BJ (cell line): ENCODE results near the gene TUBGCP6. TPM values are rescaled to one million over a fixed set of nuclear protein-coding genes. Genes with fewer than 3 reads are reported as not detected.

ENCODE experiments used
- CTCF ChIA-PET: fragments of 350-600 bp; formaldehyde crosslinking; extraction: SDS; loops from one replicate; lab custom pipeline; 2021; ENCODE audit warnings: antibody characterized with exemption, inconsistent platforms; lab: Yijun Ruan, JAX
- POLR2A ChIA-PET: fragments of 300-600 bp; sonication (Branson Sonifier 250); formaldehyde crosslinking; extraction: SDS; loops from one replicate; lab custom pipeline; 2021; ENCODE audit warnings: antibody characterized with exemption; lab: Charles Lee
- DNase-seq: peaks from one replicate; pipeline ENCODE4 v3.0.0-alpha.2; 2011; ENCODE audit warnings: low read depth
- H3K27me3 ChIP-seq: 2 replicates; pipeline ENCODE4 v1.6.0; 2011; ENCODE audit warnings: low read length; ENCODE audit not compliant: control insufficient read depth, insufficient read depth
- H3K36me3 ChIP-seq: 2 replicates; pipeline ENCODE4 v1.5.1; 2011; ENCODE audit warnings: low read length; ENCODE audit not compliant: control insufficient read depth, insufficient read depth
- H3K4me3 ChIP-seq: 2 replicates; pipeline ENCODE4 v1.5.1; 2011; ENCODE audit warnings: low read depth, mild to moderate bottlenecking, control low read depth, low read length
- polyA plus RNA-seq: library from polyadenylated mRNA; depleted of rRNA; stranded (reverse); fragments of >200 nt; gene quantifications from 2 replicates; pipeline ENCODE4 v1.2.3, GENCODE V29; 2011
- TF ChIP-seq, protein P1 (sequence below): IDR thresholded peaks from 2 replicates; pipeline ENCODE4 v1.5.1; 2011; ENCODE audit warnings: low read depth, mild to moderate bottlenecking, control low read depth, inconsistent platforms, low read length, moderate library complexity; ENCODE audit not compliant: insufficient read depth

The TUBGCP6 gene
- polyA plus RNA-seq, 1 experiment = 17.5 TPM

DNA sequence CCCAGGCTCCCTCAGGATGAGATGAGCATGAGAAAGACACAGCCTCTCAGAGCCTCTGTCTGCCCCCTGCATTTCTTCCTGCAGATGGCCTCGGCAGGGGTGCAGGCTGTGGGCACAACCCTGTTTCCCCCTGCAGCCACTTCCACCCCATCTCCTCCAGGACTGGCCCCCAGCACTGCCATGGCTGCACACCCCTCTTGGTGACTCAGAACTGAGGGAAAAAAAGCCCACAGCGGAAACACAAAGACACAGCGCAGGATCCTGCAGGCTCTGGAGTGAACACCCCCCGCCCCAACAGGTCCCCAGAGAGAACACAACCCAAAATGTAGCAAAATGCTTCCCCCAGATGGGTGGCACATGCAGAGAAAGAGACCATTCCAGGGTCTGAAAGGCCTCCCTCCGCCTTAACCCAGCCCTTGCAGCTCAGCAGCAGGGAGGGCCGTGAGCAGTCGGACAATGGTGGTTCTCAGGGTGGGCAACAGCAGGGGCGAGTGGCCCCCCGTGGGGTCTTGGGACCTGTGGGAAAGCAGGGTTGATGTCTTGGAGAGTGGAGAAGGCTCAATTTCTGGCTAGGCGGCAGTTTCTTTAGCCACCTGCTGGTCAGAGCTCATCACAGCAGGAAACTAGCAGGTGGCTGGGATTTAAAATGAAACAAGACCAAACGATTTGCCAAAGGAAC lies 8.0 kb downstream of the TUBGCP6 start:
- TF ChIP-seq, protein P1, sequence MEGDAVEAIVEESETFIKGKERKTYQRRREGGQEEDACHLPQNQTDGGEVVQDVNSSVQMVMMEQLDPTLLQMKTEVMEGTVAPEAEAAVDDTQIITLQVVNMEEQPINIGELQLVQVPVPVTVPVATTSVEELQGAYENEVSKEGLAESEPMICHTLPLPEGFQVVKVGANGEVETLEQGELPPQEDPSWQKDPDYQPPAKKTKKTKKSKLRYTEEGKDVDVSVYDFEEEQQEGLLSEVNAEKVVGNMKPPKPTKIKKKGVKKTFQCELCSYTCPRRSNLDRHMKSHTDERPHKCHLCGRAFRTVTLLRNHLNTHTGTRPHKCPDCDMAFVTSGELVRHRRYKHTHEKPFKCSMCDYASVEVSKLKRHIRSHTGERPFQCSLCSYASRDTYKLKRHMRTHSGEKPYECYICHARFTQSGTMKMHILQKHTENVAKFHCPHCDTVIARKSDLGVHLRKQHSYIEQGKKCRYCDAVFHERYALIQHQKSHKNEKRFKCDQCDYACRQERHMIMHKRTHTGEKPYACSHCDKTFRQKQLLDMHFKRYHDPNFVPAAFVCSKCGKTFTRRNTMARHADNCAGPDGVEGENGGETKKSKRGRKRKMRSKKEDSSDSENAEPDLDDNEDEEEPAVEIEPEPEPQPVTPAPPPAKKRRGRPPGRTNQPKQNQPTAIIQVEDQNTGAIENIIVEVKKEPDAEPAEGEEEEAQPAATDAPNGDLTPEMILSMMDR = peak; percentile 54
- Histone ChIP-seq H3K4me3 (no peak overlapping the region), H3K36me3 (peaks cover 21% of the 10 kb centered on the region), H3K27me3 (no peaks in the 10 kb centered on the region)
- DNase-seq = no peak
- POLR2A ChIA-PET = no interaction called here
- CTCF ChIA-PET = interaction anchor here (0.8 to 1.7 kb wide), 8 partner anchors 9 to 132 kb away, joined by 3 to 9 read pairs (median 4); no protein-coding TSS in a partner anchor

DNA sequence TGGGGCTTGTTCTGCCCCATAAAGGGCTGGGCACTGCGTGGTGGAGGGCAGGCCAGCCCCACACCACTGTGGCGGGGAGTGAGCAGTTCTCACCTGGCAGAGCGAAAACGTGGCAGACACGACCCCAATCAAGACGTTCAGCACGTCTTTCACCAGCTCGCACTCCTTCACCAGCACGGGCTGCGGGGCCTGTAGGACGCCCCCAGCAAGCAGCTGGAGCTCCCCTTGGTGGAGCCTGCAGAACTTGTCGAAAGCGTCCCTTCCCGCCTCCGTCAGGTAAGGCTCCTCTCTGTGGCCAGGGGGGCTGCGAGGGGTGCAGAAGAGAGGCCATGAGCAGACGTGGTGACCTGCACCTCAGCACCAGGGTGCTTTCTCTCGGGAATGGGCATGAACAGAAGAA lies 11.6 kb downstream of the TUBGCP6 start:
- no peak for DNase-seq
- CTCF ChIA-PET = interaction anchor here (1.3 to 3.3 kb wide), 3 partner anchors 8 to 109 kb away, joined by 3 to 26 read pairs (median 6); no protein-coding TSS in a partner anchor
- H3K36me3 ChIP-seq = peaks cover 14% of the 10 kb centered on the region
- POLR2A ChIA-PET = no interaction called here
- TF ChIP-seq, protein P1 = no peak
- H3K27me3 ChIP-seq = no peaks in the 10 kb centered on the region
- no peak overlapping the region for H3K4me3 ChIP-seq

DNA sequence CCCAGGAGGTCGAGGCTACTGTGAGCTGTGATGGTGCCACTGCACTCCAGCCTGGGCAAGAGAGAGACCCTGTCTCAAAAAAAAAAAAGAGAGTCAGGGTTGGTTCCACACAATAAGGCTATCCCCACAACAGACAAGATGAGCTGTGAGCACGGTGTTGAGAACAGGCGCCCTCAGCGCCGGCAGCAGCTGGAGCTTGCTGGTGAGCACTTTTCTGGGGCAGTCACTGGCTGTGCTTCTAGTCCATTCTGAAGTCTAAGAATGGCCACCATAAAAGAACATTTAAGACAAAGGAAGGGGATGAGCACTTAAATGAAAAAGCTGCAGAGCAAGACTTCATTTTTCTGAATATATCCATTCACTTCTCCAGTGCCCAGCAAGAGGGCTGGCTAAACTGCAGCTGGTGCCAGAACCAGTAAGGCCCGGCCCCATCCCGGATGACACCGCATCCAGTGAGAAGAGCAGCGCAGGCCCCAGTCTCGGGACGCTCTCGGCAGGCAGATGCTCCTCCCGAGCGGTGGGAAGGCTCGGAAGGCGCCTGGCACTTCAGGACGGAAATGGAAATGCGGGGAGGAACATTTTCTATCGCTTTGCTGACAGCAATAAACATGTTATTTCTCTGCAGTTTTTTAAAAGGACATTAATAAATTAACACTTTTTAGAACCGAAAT lies 12.2 kb downstream of the TUBGCP6 start:
- TF ChIP-seq, protein P1 = no peak
- Histone ChIP-seq H3K27me3 (no peaks in the 10 kb centered on the region), H3K36me3 (peaks cover 14% of the 10 kb centered on the region), H3K4me3 (no peak overlapping the region)
- CTCF ChIA-PET = interaction anchor here (0.8 to 3.3 kb wide), 4 partner anchors 9 to 264 kb away, joined by 3 to 26 read pairs (median 5); no protein-coding TSS in a partner anchor
- POLR2A ChIA-PET = interaction anchor here (0.6 kb wide), 1 partner anchor 11 kb away, joined by 4 read pairs; no protein-coding TSS in a partner anchor
- DNase-seq = no peak

DNA sequence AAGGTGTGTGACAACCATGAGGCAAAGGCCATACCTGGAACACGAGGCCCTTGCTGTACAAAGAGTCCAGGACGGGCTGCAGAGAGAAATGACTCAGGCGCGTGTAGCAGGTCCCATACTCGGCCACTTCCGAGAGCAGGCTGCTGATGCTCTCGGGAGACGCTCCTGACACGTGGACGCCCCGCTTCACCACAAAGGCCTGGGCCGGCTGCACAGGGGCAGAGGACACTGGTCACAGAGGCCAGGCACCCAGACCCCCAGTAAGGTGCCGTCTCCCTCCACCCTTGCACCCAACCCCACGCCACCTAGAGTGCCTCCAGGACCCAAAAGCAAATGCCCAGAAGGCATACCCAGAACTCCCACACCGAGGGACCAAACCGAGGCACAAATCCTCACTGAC lies 15.5 kb downstream of the TUBGCP6 start:
- ChIA-PET CTCF (interaction anchor here (1.1 to 1.4 kb wide), 2 partner anchors 10 to 12 kb away, joined by 4 to 5 read pairs; no protein-coding TSS in a partner anchor), POLR2A (no interaction called here)
- no peak for DNase-seq
- peaks cover 17% of the 10 kb centered on the region for H3K36me3 ChIP-seq
- no peak overlapping the region for H3K4me3 ChIP-seq
- H3K27me3 ChIP-seq = no peaks in the 10 kb centered on the region
- TF ChIP-seq, protein P1 = no peak

DNA sequence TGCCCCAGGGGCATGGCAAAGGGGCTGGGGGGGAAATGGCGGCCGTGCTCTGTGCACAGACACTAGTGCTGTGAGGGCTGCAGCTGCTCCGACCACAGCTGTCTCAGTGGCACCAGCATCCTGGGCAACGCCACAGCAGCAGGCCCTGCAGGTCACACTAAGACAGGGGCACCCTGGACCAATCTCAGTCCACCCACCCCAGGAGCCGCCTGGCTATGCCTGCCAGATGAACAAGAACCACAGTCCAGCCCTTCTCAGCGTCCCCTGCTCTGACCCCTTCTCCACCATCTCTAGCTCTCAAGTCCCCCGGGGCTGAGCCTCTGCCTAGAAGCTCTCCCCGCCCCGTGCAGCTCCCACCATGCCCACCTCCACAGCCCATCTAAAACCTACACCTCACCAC lies 16.5 kb downstream of the TUBGCP6 start:
- TF ChIP-seq, protein P1 = no peak
- Histone ChIP-seq H3K36me3 (peaks cover 24% of the 10 kb centered on the region), H3K27me3 (no peaks in the 10 kb centered on the region), H3K4me3 (no peak overlapping the region)
- no peak for DNase-seq
- POLR2A ChIA-PET = no interaction called here
- CTCF ChIA-PET = interaction anchor here (2.2 kb wide), 1 partner anchor 8 kb away, joined by 9 read pairs; no protein-coding TSS in a partner anchor
